Fibroblast of lung (primary cell): ENCODE data around the gene CHDH.

ENCODE experiments used
- EZH2 ChIP-seq: IDR thresholded peaks from 2 replicates; pipeline ENCODE4 v1.5.1; 2012; ENCODE audit warnings: low read length, control low read depth, mild to moderate bottlenecking; ENCODE audit errors: missing control alignments
- TF ChIP-seq, protein P1 (sequence below), 2 donors: IDR thresholded peaks in 1 of 2; conservative IDR thresholded peaks in 1 of 2; 1 replicate in 1 of 2; 2 replicates in 1 of 2; pipeline ENCODE4 v1.5.1; 2011 to 2012; ENCODE audit warnings: low read length in 2 of 2, control low read depth in 1 of 2, inconsistent platforms in 1 of 2, low read depth in 1 of 2, mild to moderate bottlenecking in 1 of 2

DNA sequence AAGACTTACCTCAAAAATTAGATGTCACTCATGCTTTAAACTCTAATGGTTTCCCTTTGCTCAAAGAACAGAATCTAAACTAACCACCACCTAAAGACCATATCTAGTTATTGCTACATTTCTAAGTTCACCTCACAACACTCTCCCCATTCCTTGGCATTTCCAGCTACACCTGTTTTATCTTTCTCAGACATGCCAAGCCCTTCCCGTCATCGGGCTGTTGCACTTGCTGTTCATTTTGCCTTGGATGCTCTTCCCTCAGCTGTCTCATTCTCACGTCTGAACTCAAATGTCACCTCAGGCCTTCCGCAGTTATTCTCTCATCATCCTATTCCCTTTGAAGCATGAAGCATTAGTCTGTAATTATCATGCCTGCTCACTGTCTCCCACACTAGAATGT lies 36.8 kb upstream of the CHDH start:
- TF ChIP-seq, protein P1, sequence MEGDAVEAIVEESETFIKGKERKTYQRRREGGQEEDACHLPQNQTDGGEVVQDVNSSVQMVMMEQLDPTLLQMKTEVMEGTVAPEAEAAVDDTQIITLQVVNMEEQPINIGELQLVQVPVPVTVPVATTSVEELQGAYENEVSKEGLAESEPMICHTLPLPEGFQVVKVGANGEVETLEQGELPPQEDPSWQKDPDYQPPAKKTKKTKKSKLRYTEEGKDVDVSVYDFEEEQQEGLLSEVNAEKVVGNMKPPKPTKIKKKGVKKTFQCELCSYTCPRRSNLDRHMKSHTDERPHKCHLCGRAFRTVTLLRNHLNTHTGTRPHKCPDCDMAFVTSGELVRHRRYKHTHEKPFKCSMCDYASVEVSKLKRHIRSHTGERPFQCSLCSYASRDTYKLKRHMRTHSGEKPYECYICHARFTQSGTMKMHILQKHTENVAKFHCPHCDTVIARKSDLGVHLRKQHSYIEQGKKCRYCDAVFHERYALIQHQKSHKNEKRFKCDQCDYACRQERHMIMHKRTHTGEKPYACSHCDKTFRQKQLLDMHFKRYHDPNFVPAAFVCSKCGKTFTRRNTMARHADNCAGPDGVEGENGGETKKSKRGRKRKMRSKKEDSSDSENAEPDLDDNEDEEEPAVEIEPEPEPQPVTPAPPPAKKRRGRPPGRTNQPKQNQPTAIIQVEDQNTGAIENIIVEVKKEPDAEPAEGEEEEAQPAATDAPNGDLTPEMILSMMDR (conservative IDR thresholded peaks at IDR 0.05 in 1 of 2, IDR thresholded peaks at IDR 0.05 in 1 of 2; ENCODE audit: low read depth in 1 of 2, low read length in 2 of 2) = no peak
- no peak for TF ChIP-seq EZH2
